ENCODE measurements around the gene PADI2. TPM values are rescaled to one million over a fixed set of nuclear protein-coding genes. Genes with fewer than 3 reads are reported as not detected.

The PADI2 gene
- total and polyA plus RNA-seq, 8 donors = 0.31 to 86.0 (median 1.3) TPM; not detected in 1

DNA sequence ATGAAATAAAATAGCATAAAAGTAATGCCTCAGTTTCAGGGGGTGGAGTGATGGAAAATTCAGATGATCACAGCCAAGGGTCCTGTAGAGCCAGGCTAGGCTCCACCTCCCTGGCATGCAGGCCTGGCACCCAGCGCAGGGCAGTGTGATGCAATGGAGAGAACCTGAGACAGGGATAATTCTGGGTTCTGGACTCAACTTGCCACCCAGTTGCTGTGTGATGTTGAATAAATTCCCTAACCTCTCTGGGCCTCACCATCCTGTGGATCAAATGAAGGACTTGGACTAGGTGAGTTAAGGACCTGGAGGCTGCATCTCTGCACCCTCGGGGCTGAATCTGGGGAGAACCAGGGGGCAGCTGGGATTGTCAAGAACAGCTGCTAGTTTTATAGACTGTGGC is 17.0 kb downstream of the PADI2 start:
- no peaks in the 10 kb centered on the region for H3K36me3 ChIP-seq
- H3K27ac ChIP-seq = no peak overlapping the region
- H3K9me3 ChIP-seq = no peaks in the 10 kb centered on the region
- 67 to 91% (median 86%) methylated on average over 2 of the region's 2 CpGs for WGBS, 5 donors
- H3K4me1 ChIP-seq = peaks cover 0 to 18% (median 9%) of the 10 kb centered on the region in 4 donors
- H3K4me3 ChIP-seq = no peak overlapping the region
- H3K27me3 ChIP-seq = peaks cover 0 to 9% (median 0%) of the 10 kb centered on the region in 3 donors
- TF ChIP-seq EP300 (IDR thresholded peaks at IDR 0.05) = no peak
- no peak for TF ChIP-seq POLR2AphosphoS5 (IDR thresholded peaks at IDR 0.05)
- no peak for TF ChIP-seq POLR2A (IDR thresholded peaks at IDR 0.05)
- TF ChIP-seq, protein P1, sequence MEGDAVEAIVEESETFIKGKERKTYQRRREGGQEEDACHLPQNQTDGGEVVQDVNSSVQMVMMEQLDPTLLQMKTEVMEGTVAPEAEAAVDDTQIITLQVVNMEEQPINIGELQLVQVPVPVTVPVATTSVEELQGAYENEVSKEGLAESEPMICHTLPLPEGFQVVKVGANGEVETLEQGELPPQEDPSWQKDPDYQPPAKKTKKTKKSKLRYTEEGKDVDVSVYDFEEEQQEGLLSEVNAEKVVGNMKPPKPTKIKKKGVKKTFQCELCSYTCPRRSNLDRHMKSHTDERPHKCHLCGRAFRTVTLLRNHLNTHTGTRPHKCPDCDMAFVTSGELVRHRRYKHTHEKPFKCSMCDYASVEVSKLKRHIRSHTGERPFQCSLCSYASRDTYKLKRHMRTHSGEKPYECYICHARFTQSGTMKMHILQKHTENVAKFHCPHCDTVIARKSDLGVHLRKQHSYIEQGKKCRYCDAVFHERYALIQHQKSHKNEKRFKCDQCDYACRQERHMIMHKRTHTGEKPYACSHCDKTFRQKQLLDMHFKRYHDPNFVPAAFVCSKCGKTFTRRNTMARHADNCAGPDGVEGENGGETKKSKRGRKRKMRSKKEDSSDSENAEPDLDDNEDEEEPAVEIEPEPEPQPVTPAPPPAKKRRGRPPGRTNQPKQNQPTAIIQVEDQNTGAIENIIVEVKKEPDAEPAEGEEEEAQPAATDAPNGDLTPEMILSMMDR (IDR thresholded peaks at IDR 0.05) = no peak
- DNase-seq = no peak
- intact Hi-C loops (cut with DNase I; ENCODE audit: low total_unique reads) = no loop called here

DNA sequence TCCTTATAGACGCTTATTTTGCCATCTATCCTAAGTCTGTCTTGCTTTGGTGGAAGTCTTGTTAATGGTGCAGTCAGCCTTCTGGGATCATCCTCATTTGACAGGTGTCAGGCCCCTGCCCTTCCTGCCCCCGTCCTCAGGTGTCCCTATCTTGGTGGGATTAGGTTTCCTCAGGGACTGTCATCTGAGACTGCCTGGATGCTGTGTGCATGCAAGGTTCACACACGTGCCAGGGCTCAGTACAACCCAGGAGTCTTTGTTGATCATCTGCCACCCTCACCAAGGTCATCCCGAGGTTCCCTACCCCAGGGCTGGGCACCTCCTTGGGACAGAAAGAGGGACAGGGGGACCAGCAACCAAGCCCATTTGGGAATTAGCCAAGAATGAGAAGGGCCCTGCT is 18.0 kb downstream of the PADI2 start:
- Histone ChIP-seq H3K9me3 (no peaks in the 10 kb centered on the region), H3K27me3 (peaks cover 0 to 7% (median 0%) of the 10 kb centered on the region in 3 donors), H3K36me3 (no peaks in the 10 kb centered on the region), H3K27ac (no peak overlapping the region), H3K4me3 (no peak overlapping the region), H3K4me1 (peaks cover 0 to 19% (median 12%) of the 10 kb centered on the region in 4 donors)
- no peak for DNase-seq
- intact Hi-C loops (cut with DNase I; ENCODE audit: low total_unique reads) = no loop called here
- TF ChIP-seq, protein P1 (IDR thresholded peaks at IDR 0.05) = no peak
- TF ChIP-seq EP300 (IDR thresholded peaks at IDR 0.05) (no peak), POLR2A (IDR thresholded peaks at IDR 0.05) (no peak), POLR2AphosphoS5 (IDR thresholded peaks at IDR 0.05) (no peak)
- WGBS, 5 donors = 60 to 79% (median 72%) methylated on average over 4 of the region's 4 CpGs

DNA sequence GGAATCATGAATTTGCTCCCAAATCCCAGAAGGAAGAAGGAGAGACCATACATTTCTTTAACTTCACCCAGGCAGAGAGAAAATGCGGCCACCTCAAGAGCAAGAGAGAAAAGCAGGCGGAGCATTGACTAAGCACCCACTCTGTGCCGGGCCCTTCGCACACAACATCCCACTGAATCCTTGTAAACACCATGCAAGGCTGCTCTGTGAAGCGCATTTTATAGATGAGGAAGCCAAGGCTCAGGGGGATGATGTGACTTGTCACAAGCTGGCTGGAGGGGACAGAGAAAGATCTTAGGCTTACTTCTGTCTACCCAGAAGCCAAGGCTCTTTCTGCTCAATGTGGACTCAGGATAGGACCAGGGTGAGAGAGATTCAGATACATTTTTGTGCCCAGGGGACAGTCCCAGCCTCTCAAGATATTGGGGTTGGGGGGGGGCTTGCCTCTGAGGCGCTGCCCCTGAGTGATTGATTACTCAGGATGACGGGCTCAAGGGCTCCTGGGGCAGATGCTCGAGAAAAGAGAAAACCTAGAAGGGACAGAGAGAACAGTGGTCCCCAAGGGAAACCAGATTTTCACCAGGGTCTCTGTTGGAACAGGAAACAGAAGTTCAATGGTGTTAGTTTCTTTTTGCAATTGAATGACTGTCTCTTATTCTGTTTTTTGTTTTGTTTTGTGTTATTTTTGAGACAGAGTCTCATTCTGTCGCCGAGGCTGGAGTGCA is 19.5 kb downstream of the PADI2 start:
- Histone ChIP-seq H3K36me3 (no peaks in the 10 kb centered on the region), H3K4me3 (no peak overlapping the region), H3K9me3 (no peaks in the 10 kb centered on the region), H3K27ac (peak overlapping the region in 3 of 5 donors; percentile 29 to 64 (median 60)), H3K27me3 (peaks cover 0 to 2% (median 0%) of the 10 kb centered on the region in 3 donors), H3K4me1 (peaks cover 0 to 19% (median 12%) of the 10 kb centered on the region in 4 donors)
- DNase-seq = no peak
- intact Hi-C loops (cut with DNase I; ENCODE audit: low total_unique reads) = no loop called here
- 73 to 88% (median 80%) methylated on average over 10 of the region's 10 CpGs for WGBS, 5 donors
- TF ChIP-seq, protein P1 (IDR thresholded peaks at IDR 0.05) = no peak
- no peak for TF ChIP-seq EP300 (IDR thresholded peaks at IDR 0.05)
- TF ChIP-seq POLR2A (IDR thresholded peaks at IDR 0.05) = no peak
- TF ChIP-seq POLR2AphosphoS5 (IDR thresholded peaks at IDR 0.05) = no peak

DNA sequence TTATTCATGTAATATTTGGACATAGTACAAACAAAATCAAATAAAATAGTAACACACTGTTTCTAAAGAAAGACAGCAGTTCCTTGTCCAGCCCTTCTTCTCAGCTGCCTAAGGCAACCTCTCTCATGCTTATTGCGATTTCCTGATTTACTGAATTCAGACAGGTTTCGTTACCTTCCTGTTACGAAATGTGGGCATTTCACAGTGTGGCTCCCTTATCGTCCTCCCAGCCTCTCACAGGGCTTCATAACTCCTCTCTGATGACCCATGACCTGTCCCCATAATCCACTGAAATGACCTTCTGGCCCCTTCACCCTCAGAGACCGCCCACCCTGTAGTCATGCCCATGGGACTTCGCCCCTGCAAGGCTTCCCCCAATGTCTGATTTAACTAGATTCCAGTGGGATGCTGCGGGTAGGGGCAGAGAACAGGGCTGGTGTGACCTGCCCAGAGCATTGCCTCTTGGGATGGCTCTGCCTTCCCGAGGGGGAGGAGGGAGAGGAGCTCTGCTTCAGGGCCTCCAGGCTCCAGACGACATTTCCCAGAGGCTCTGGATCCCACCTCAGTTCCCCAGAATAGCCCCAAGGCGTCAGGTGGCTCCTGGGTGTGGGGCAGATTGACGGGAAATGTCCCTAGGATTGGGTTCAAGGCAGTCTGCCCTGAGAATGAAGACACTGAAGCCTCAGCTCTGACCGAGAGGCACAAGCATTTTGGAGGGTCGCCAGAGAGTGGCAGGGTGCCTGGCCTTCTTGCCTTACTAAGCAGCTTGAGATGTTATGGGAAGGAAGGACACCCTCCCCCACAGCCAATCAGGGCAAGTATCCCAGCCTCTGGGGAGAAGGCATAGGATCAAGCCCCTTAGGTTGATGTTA is 20.6 kb downstream of the PADI2 start:
- no peaks in the 10 kb centered on the region for H3K36me3 ChIP-seq
- peak overlapping the region in 4 of 5 donors; percentile 20 to 64 (median 44) for H3K27ac ChIP-seq
- H3K27me3 ChIP-seq = no peaks in the 10 kb centered on the region
- peaks cover 0 to 19% (median 12%) of the 10 kb centered on the region in 4 donors for H3K4me1 ChIP-seq
- TF ChIP-seq POLR2AphosphoS5 (IDR thresholded peaks at IDR 0.05) (no peak), POLR2A (IDR thresholded peaks at IDR 0.05) (no peak), EP300 (IDR thresholded peaks at IDR 0.05) (no peak)
- TF ChIP-seq, protein P1 (IDR thresholded peaks at IDR 0.05) = no peak
- intact Hi-C loops (cut with DNase I; ENCODE audit: low total_unique reads) = no loop called here
- no peak for DNase-seq
- WGBS, 5 donors = 59 to 68% (median 64%) methylated on average over 10 to 13 of the region's 13 CpGs
- no peaks in the 10 kb centered on the region for H3K9me3 ChIP-seq
- H3K4me3 ChIP-seq = no peak overlapping the region

All from stomach (tissue), 9 donors.